AG04450 (cell line): ENCODE data around the gene AFF3. TPM values are rescaled to one million over a fixed set of nuclear protein-coding genes. Genes with fewer than 3 reads are reported as not detected.

Source experiments
- polyA plus RNA-seq: library from polyadenylated mRNA; depleted of rRNA; stranded (reverse); fragments of >200 nt; gene quantifications from 2 replicates; pipeline ENCODE4 v1.2.3, GENCODE V29; 2011; rRNA removed

Gene AFF3
- polyA plus RNA-seq, 1 experiment = 17.9 TPM

Other genes with a start within 250 kb of the AFF3 start
- 0.83 and 0.98 TPM in 2 replicates for gene LONRF2, start 179.9 kb upstream of the AFF3 start, polyA plus RNA-seq